NK-92 (cell line): Measurements from ENCODE around the gene KLK8.
"Not testable (repeated sequence)": the region's sequence is repeated elsewhere in the genome, so short reads cannot be mapped to it uniquely, and the experiment has no call there.

Experiments used
- DNase-seq: peaks from one replicate; lab custom pipeline; 2025; ENCODE audit not compliant: unreplicated experiment; lab: John Stamatoyannopoulos, UW

The KLK8 gene

DNA sequence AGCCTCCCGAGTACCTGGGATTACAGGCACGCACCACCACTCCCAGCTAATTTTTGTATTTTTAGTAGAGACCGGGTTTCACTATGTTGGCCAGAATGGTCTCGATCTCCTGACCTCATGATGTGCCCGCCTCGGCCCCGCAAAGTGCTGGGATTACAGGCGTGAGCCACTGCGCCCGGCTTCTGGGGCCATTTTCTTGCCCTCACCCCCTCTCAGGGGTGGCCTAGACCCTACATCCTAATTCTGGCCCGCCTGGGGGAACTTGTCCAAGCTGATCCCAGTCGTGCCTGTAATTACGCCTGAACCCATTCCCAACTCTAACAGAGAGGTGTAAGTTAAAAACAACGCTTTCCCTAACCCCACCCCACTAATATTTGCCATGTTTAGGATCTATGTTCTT is 17.0 kb downstream of the KLK8 start:
- not testable (repeated sequence) for DNase-seq

DNA sequence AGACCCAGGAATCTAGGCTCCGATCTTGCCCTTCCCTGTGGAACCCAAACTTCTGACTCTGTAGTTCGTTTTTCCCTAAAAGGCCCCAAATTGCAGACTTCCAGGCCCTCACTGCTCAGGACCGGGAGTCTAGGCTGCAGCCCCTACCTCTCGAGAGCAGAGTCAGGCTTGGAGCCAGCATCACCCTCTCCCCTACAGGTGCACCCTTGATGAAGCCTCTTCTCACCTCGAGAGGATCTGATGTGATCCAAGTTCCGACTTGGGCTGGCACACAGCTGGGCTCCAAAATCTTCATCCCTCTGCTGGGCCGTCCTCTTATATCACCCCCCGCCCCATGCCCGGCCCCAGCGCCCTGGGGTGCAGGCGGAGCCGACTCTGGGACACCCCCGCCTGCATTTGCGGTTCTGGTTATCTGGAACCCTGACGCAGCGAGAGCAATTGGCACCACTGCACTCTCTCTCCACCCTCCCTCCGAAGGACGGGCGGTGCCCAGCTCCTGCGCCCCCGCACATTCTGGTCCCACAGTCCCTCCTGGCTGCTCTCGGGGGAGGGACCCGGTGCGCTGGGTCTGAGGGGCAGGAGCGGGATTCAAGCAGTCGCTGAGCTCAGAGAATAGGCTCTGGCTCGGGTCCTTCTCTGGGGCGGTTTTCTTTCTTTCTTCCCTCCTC is 17.6 kb downstream of the KLK8 start, which contains the start of gene KLK7:
KLK7 (minus strand) TSS at position 293 of the 668 bp plus-strand sequence. CDS start 1,518 bp downstream, outside the sequence.
- no peak for DNase-seq

DNA sequence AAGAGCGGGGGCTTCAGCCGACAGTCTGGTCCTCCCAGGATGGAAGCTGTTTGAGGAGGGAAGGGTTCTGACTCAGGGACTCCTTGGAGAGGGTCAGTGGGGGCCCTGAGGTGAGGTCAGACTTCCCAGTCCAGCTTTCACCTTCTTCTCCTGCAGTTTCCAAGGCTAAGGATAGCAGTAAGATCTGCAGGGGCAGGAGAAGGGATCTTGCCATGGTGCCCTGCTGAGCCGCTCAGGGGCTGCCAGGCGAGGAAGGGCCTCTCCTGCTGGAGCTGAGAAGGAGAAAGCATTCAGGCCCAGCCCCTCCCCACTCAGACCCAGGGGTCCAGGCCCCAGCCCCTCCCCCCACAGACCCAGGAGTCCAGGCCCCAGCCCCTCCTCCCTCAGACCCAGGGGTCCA is 19.2 kb downstream of the KLK8 start:
- DNase-seq: no peak

DNA sequence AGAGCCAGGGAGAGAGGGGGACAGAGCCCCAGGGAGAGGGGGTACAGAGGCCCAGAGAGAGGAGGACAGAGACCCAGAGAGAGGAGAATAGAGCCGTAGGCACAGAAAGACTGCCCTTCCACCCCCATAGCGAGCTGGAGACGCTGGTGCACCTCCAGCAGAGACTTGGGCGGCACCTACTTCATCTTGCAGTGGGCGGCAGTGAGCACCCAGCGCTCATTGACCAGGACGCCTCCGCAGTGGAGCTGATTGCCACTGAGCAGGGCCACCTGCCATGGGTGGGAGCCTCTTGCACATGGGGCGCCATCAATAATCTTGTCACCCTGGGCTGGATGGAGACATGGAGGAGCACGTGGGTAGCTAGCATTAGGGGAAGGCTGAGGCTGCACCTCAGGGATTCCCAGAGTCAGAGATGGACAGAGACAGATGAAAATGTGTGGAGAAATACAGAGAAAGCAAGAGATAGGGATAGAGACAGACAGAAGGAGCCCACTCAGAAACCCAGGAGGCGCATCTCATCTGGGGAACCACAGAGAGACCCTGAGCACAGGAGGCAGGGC is 19.7 kb downstream of the KLK8 start:
- no peak for DNase-seq

DNA sequence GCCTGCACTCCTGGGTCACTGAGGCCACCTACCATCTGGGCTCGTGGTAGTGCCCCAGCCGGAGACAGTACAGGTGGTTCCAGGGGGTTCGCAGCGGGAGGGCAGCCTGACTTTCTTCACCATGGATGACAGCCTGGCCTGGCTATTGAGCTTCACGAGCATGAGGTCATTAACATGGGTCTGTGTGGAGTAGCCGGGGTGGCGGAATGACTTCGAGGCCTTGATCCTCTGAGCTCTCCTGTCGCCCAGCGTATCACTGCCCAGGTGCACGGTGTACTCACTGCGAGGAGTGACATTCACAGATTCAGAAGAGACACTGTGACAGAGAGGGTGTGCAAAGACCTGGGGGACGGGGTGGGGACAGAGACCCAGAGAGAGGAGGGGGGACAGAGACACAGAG is 21.2 kb downstream of the KLK8 start:
- DNase-seq: no peak

DNA sequence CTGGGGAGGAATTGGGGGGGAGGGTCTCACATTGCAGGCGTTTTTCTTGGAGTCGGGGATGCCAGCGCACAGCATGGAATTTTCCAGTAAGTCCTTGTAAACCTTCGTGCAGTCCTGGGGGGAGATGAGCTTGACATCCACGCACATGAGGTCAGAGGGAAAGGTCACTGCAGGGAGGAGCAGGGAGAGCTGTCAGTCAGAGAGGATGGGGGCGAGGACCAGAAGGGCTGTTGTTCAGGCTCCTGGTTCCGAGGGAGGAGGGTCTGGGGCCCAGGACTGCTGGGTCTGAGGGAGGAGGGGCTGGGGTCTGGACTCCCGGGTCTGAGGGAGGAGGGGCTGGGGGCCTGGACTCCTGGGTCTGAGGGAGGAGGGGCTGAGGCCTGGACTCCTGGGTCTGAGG is 21.6 kb downstream of the KLK8 start:
- no peak for DNase-seq

DNA sequence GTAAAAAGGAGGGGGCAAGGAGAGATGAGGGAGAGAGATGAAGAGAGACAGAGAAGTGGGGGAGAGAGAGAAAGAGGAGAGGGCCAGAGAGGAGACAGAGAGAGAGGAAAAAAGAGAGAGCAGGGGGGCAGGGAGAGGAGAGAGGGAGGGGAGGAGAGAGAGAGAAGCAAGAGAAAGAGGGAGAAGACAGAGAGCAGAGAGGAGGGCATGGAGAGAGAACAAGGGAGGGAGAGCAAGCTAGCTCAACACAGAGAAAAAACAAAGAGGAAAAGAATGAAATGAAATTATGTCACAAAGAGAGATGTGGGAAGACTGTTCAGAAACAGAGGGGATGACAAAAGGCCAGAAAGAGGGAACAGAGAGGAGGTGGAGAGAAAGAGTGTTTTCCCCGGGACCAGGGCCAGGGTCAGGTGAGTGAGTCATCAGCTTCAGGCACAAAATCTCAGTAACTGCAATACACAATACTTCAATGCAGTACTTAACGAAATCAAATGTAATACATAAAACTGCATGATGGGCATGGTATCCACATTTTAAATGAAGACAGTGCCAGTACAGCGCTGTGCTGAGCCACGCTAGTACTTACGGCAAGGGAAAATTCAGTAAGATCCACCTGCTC is 22.5 kb downstream of the KLK8 start:
- DNase-seq: no peak

DNA sequence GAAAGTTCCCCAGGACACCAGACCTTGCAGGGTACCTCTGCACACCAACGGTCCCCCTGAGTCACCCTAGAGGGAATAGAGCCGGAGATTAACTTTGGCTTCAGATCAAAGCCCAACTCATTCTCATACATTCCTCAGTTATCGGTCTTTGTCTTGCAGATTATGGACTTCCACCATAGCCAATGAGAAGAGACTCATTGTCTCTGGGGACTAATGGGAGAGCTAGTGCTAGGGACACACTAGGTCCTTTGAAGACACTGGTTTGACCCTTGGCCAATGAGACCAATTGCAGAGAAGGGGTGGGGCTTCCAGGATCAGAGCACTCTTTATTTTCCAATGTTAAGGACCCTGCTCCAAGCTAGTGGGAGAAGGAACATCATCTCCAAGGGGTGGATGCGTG is 23.8 kb downstream of the KLK8 start:
- DNase-seq: no peak

DNA sequence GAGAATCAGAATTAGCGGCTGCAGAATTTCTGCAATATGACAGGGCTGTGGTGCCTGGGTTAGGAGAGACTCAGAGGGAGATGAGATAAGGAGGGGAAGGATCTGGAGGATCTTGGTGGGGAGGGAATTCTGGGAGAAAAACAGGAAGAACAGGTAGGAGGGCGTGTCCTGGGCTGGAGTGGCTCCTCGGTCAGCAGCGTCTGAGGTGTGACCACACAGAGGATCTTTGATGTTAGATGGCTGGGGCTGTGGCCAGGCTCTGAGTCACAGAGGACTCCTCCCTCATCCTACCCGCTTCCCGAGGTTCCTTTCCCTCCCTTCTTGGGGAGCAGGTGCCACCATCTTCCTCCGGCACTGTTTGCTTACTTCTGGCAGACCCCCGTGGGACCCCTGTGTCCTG is 25.6 kb downstream of the KLK8 start:
- no peak for DNase-seq

DNA sequence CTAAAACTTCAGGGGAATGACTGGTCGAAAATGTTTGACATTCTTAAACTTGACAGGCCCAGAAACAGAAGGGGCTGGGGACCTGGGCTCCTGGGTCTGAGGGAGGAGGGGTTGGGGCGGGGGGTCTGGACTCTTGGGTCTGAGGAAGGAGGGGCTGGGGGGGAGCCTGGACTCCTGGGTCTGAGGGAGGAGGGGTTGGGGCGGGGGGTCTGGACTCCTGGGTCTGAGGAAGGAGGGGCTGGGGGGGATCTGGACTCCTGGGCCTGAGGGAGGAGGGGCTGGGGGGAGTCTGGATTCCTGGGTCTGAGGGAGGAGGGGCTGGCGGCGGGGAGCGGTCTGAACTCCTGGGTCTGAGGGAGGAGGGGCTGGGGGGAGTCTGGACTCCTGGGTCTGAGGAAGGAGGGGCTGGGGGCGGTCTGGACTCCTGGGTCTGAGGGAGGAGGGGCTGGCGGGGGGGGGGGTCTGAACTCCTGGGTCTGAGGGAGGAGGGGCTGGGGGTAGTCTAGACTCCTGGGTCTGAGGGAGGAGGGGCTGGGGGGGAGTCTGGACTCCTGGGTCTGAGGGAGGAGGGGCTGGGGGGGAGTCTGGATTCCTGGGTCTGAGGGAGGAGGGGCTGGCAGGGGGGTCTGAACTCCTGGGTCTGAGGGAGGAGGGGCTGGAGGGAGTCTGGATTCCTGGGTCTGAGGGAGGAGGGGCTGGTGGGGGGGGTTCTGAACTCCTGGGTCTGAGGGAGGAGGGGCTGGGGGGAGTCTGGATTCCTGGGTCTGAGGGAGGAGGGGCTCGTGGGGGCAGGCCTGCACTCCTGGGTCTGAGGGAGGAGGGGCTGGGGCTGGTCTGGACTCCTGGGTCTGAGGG is 26.5 kb downstream of the KLK8 start:
- no peak for DNase-seq

DNA sequence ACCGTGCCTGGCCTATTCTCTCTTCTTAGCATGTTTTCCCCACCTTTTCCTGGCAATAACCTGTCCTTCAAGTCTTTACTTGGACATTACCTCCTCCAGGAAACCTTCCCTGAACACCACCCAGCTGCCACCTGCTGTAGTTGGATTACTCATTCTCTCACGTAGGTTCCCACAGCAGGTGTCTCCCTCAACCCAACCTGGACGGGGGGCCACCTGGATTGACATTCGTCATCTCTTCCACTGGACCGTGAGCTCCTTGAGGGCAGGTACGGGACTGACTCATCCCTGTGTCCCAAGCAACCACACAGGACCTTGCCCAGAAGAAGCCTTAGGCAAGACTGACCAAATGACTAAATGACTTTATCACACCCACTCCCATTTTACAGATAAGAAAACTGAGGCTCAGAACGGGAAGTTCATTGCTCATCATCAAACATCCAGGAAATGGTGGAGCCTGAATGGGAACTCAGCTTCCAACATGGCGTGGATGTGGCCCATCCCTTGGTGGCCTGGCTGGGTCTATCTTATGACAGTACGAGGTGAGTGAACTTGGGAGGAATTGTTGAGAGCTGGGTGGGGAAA is 28.5 kb downstream of the KLK8 start:
- DNase-seq: no peak

DNA sequence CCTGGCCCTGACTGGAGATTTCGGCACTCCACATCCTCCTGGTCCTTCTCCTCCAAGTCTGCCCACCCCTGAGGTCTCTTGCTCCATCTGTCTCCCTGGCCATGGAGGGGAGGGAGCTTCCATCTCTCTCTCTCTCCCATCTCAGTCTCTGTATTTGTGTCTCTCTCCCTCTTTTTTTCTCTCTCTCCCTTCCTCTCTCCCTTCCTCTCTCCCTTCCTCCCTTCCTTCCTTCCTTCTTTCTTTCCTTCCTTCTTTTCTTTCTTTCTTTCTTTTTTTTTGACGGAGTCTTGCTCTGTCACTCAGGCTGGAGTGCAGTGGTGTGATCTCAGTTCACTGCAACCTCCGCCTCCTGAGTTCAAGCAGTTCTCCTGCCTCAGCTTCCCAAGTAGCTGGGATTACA is 31.6 kb downstream of the KLK8 start:
- not testable (repeated sequence) for DNase-seq

DNA sequence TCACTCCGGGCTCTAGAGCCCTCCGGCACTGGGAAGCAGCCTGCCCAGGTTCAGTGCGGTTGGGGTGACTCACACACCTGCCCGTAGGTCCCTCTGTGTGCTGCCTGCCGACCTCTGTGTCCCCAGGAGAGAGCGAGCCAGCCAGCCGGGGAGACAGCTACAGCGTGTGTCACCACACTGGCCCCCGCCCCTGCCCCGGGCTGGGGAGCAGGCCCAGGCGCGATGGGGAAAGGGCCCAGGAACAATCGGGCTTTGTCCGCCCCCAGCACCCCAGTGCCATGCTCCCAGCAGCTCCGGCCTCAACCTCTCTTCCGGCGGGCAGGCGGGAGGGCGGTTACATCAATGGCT is 32.0 kb downstream of the KLK8 start, which contains the start of gene KLK6:
KLK6 (minus strand) TSS at position 179 of the 348 bp plus-strand sequence. CDS start 1,487 bp downstream, outside the sequence.
- no peak for DNase-seq

DNA sequence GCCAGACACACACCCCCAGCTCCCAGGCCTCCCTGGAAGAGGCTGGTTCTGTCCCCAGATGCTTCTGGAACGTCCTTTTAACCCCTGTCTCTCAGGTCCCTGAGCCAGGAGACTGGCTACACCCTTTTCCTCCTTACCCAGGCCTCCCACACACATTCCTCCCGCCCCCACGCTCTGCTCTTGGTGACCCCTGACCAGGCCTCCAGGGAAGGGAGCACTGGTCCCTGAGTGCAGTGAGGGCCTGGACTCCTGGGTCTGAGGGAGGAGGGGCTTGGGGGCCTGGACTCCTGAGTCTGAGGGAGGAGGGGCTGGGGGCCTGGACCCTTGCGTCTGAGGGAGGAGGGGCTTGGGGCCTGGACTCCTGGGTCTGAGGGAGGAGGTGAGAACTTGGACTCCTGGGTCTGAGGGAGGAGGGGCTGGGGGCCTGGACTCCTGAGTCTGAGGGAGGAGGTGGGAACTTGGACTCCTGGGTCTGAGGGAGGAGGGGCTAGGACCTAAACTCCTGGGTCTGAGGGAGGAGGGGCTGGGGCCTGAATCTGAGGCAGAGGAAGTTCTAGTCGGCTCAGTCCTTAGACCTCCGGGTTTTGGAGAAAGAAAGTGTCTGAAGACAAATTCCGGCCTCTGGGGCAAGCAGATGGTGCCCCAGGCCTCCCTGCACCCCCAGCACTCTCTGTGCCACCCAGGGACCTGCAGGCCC is 32.5 kb downstream of the KLK8 start:
- DNase-seq: no peak

DNA sequence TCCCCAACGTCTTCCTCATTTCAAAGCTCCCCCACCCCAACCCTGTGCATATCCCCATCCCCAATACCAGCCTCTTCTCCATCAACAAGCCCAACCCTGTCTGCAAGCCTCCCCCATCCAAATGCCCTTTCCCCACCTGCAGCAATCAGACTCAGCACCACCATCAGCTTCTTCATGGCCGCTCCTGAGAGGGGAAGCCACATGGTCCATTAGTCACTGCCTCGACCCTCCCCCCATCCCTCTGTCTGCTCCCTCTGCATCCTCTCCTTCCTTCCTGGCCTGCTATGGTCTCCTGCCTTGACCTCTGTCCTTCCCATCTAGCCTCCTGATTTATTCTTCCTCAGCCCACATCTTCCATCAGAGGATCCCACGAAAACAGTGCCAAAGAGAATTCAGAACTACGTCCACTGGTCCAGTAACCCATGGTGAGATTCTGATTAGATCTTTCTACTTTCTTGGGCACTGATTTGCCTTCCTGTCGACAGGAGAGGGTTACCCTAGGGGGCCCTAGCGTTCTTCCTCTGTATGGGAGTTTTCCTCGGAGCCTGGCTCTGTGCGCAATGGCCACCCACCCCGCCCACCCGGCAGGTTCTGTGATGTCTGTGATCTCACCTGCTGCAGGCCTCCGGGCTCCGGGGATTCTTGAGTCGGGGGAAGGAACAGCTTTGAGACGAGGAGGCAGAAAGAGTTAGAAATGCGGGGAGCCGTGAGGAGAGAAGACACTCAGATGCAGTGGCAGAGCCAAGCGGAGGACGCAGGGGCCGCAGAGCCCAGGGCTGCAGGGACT is 33.3 kb downstream of the KLK8 start:
- DNase-seq: no peak

DNA sequence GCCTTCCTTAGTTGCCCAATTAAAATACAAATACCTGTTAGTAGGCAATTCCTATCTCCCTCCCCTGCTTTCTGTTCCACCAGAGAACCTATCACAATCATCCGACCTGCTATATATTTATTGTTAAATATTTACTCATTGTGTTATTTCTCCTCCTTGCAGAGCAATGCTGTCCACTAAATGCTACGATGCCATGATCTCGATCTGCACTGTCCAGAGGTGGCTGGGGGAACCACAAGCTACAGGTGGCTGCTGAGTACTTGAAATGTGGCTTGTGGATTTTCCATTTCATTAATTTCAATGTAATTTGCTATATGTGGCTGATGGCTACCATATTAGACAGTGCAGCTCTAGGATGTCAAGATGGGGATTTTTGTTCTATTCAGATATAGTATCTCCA is 37.1 kb downstream of the KLK8 start:
- no peak for DNase-seq

DNA sequence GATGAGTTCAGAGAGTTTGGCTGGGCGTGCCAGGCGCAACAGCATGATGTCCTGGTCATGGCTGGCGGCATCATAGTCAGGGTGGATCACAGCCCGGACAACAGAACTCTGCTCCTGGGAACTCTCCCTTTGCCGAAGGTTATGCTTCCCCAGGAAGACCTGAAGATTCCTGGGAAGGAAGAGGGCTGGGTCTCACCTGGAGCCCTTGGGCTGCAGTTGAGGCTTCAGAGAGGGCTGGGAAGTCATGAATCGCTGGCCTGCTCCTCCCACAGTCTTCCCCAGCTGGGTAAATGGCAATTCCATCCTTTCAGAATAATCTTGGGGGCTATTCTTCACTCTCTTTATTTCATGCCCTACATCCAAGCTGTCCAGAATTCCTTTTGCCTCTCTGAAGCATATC is 38.0 kb downstream of the KLK8 start:
- DNase-seq: no peak

DNA sequence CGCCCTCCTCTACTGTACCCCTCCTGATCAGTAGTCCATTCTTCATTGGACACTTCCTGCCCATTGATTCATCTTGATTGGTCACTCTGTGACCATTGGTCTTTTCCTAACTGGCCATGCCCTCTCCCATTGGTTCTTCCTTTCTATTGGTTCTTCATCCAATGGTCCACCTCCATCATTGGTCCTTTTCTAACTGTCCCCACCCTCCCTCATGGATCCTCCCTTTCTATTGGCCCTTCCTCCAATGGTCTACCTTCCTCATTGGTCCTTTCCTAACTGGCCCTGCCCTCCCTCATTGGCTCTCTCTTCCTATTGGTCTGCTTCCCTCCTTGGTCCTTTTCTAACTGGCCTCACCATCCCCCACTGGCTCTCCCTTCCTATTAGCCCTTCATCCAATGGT is 39.2 kb downstream of the KLK8 start:
- DNase-seq: no peak

DNA sequence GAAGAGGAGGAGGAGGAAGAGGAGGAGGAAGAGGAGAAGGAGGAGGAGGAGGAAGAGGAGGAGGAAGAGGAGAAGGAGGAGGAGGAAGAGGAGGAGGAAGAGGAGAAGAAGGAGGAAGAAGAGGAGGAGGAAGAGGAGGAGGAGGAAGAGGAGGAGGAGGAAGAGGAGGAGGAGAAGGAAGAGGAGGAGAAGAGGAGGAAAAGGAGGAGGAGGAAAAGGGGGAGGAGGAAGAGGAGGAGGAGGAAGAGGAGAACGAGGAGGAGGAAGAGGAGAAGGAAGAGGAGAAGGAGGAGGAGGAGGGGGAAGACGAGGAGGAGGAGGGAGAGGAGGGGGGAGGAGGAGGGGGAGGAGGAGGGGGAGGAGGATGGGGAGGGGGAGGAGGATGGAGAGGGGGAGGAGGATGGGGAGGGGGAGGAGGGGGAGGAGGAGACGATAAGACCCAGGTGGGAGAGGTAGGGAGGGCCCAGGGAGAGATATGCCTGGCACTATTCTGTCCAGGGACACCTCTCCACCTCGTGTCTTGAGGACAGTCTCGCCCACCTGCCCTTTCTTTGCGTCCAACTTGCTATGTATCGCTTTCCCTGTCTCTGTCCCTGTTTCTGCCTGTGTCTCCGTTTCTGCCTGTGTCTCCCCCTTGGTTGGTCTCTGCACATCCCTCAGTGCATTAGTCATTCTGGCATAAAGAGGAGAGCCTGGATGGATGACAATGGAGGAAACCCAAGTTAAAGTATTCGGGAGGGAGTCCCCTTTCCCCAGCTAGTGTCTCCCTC is 41.5 kb downstream of the KLK8 start:
- DNase-seq: no peak
